HepG2 (cell line): ENCODE data around the gene SGK1. TPM values are rescaled to one million over a fixed set of nuclear protein-coding genes. Genes with fewer than 3 reads are reported as not detected.
A peak's percentile ranks its signal among the peaks of the same experiment; 100 is the strongest.

Source experiments
- ATAC-seq: fragments of 200-7000 bp; cut with Tn5 transposase; 3 replicates; pipeline ENCODE4 v1.9.1; 2020; ENCODE audit warnings: mild to moderate bottlenecking, moderate library complexity
- BruUV-seq: library from RNA; stranded (reverse); fragments of 400-500 nt; replicated peaks from 2 replicates; lab custom pipeline; 2021; lab: Mats Ljungman, UMichigan
- CTCF ChIA-PET: fragments of 300-600 bp; formaldehyde crosslinking; extraction: SDS; loops from one replicate; lab custom pipeline; 2021; ENCODE audit warnings: low total read pairs, inconsistent platforms, low intra/inter-chr PET ratio; lab: Yijun Ruan, JAX
- POLR2A ChIA-PET: fragments of 350-600 bp; sonication (Branson Sonifier 250); formaldehyde crosslinking; loops from one replicate; lab custom pipeline; 2020; ENCODE audit warnings: antibody characterized with exemption, inconsistent platforms; lab: Yijun Ruan, JAX
- DNase-seq: peaks from one replicate; pipeline ENCODE4 v3.0.0-alpha.2; 2015; ENCODE audit warnings: low spot score
- FAIRE-seq: peaks from 3 replicates; lab custom pipeline; 2011; peaks lifted over from hg19 to GRCh38; lab: Jason Lieb, UNC
- H2AFZ ChIP-seq: one replicate; pipeline ENCODE4 v1.6.1; 2011; ENCODE audit warnings: low read length, inconsistent platforms
- H3K27ac ChIP-seq: fragments of 300-600 bp; 3 replicates; pipeline ENCODE4 v1.8.0; 2011; ENCODE audit warnings: mixed run types, mild to moderate bottlenecking, mixed read lengths, low read length, inconsistent platforms; ENCODE audit not compliant: insufficient read depth; ENCODE audit errors: extremely low read length
- H3K27me3 ChIP-seq, 2 experiments: fragments of 200-600 bp in 1 of 2; 2 replicates in 1 of 2; 3 replicates in 1 of 2; pipeline versions ENCODE4 v1.6.0 to v1.8.0; 2011; ENCODE audit warnings: low read length in 2 of 2, mild to moderate bottlenecking in 2 of 2, moderate library complexity in 2 of 2, inconsistent platforms in 1 of 2; ENCODE audit not compliant: insufficient read depth in 2 of 2, control insufficient read depth in 1 of 2
- H3K36me3 ChIP-seq, 2 experiments: fragments of 200-600 bp in 1 of 2; replicated peaks in 1 of 2; 2 replicates in 1 of 2; 3 replicates in 1 of 2; pipeline versions ENCODE4 v1.5.1 to v1.8.0; 2011; ENCODE audit warnings: low read length in 2 of 2, inconsistent platforms in 1 of 2; ENCODE audit not compliant: insufficient read depth in 2 of 2, control insufficient read depth in 1 of 2
- H3K4me1 ChIP-seq: 2 replicates; pipeline ENCODE4 v1.5.1; 2012; ENCODE audit warnings: low read length, inconsistent platforms; ENCODE audit not compliant: insufficient read depth
- H3K4me2 ChIP-seq: 2 replicates; pipeline ENCODE4 v1.6.0; 2011; ENCODE audit warnings: low read depth, low read length, inconsistent platforms
- H3K4me3 ChIP-seq, 3 experiments: fragments of 200-600 bp in 1 of 3; sonication (generic), shearing (Covaris generic) in 1 of 3; replicated peaks in 1 of 3; 2 replicates each; pipeline ENCODE4 v1.5.1; 2011 to 2016; ENCODE audit warnings: low read length in 3 of 3, inconsistent platforms in 2 of 3, low read depth in 2 of 3, mild to moderate bottlenecking in 2 of 3, control low read depth in 1 of 3, mixed read lengths in 1 of 3; ENCODE audit not compliant: insufficient read depth in 1 of 3
- H3K79me2 ChIP-seq: one replicate; pipeline ENCODE4 v1.6.1; 2011; ENCODE audit warnings: low read length, inconsistent platforms; ENCODE audit not compliant: insufficient read depth
- H3K9ac ChIP-seq: 2 replicates; pipeline ENCODE4 v1.6.0; 2011; ENCODE audit warnings: mild to moderate bottlenecking, low read depth, low read length, inconsistent platforms; ENCODE audit not compliant: insufficient read depth
- H3K9me3 ChIP-seq: 2 replicates; pipeline ENCODE4 v1.5.1; 2012; ENCODE audit warnings: mild to moderate bottlenecking, low read length
- H4K20me1 ChIP-seq: 2 replicates; pipeline ENCODE4 v1.6.0; 2011; ENCODE audit warnings: inconsistent platforms, mild to moderate bottlenecking, low read length, moderate library complexity; ENCODE audit not compliant: insufficient read depth
- CEBPB ChIP-seq: IDR thresholded peaks from 2 replicates; pipeline ENCODE4 v1.6.1; 2011; ENCODE audit warnings: low read depth, low read length, improper control_type of control experiment, borderline replicate concordance
- CREBL2 ChIP-seq: sonication (generic); formaldehyde crosslinking; IDR thresholded peaks from 2 replicates; pipeline ENCODE4 v1.8.1; 2023; ENCODE audit warnings: missing genetic modification reagents, mild to moderate bottlenecking, borderline replicate concordance
- FOXK2 ChIP-seq: fragments of 450-650 bp; IDR thresholded peaks from 2 replicates; pipeline ENCODE4 v1.6.1; 2016
- NFKBIZ ChIP-seq: IDR thresholded peaks from 2 replicates; pipeline ENCODE4 v1.6.1; 2018; ENCODE audit warnings: missing genetic modification reagents, missing compliant biosample characterization
- REPIN1 ChIP-seq: sonication (generic); formaldehyde crosslinking; IDR thresholded peaks from 2 replicates; pipeline ENCODE4 v1.8.0; 2022; ENCODE audit warnings: missing genetic modification reagents, low read depth, mild to moderate bottlenecking, borderline replicate concordance
- SIX4 ChIP-seq: sonication (generic); formaldehyde crosslinking; IDR thresholded peaks from 2 replicates; pipeline ENCODE4 v1.4.0; 2020; ENCODE audit warnings: missing genetic modification reagents
- SPEN ChIP-seq: sonication (generic); formaldehyde crosslinking; IDR thresholded peaks from 2 replicates; pipeline ENCODE4 v1.5.1; 2020; ENCODE audit warnings: low read depth, mild to moderate bottlenecking, missing genetic modification reagents
- TARDBP ChIP-seq: sonication (generic); formaldehyde crosslinking; IDR thresholded peaks from 2 replicates; pipeline ENCODE4 v1.8.0; 2022; ENCODE audit warnings: mild to moderate bottlenecking, missing genetic modification reagents
- ZBTB4 ChIP-seq: sonication (generic); formaldehyde crosslinking; IDR thresholded peaks from 2 replicates; pipeline ENCODE4 v1.4.0; 2020; ENCODE audit warnings: missing genetic modification reagents, mild to moderate bottlenecking, borderline replicate concordance
- ZNF282 ChIP-seq: fragments of 450-650 bp; IDR thresholded peaks from 2 replicates; pipeline ENCODE4 v1.6.1; 2018; ENCODE audit not compliant: partially characterized antibody
- ZNF331 ChIP-seq: sonication (generic); formaldehyde crosslinking; IDR thresholded peaks from 2 replicates; pipeline ENCODE4 v1.4.0; 2020; ENCODE audit warnings: missing genetic modification reagents
- ZNF383 ChIP-seq: sonication (generic); formaldehyde crosslinking; IDR thresholded peaks from 2 replicates; pipeline ENCODE4 v1.4.0; 2020; ENCODE audit warnings: missing genetic modification reagents, mild to moderate bottlenecking, borderline replicate concordance
- ZNF691 ChIP-seq: sonication (generic); formaldehyde crosslinking; IDR thresholded peaks from 2 replicates; pipeline ENCODE4 v1.4.0; 2020; ENCODE audit warnings: missing genetic modification reagents, low read depth, mild to moderate bottlenecking, borderline replicate concordance
- ZNF780A ChIP-seq: sonication (generic); formaldehyde crosslinking; IDR thresholded peaks from 2 replicates; pipeline ENCODE4 v1.8.0; 2022; ENCODE audit warnings: mild to moderate bottlenecking, missing genetic modification reagents, moderate library complexity
- ZNF784 ChIP-seq: sonication (generic); formaldehyde crosslinking; IDR thresholded peaks from 2 replicates; pipeline ENCODE4 v1.5.1; 2020; ENCODE audit warnings: missing genetic modification reagents, mild to moderate bottlenecking, borderline replicate concordance
- WGBS: methylation state at CpG from one replicate; pipeline ENCODE4 v1.1.6; 2017; ENCODE audit warnings: low lambda C conversion rate; 5-methylcytosine and 5-hydroxymethylcytosine counted together
- in situ Hi-C: cut with HindIII; loops from 2 replicates; pipeline ENCODE4 v1.10.0; 2017; ENCODE audit warnings: low pct_unique_long_range_greater_than_20kb; ENCODE audit not compliant: extremely low pct_ligation_motif_present
- intact Hi-C: fragments of 100-400 bp; cut with micrococcal nuclease; formaldehyde crosslinking; loops from one replicate; pipeline ENCODE4 v1.10.0; 2022; ENCODE audit not compliant: unreplicated experiment
- polyA plus RNA-seq, 8 experiments: library from polyadenylated mRNA; depleted of rRNA in 3 of 8; stranded (reverse) in 7 of 8; unstranded in 1 of 8; fragments of >200 nt; fragmentation: Illumina TruSeq in 4 of 8; extraction: Trizol in 4 of 8; gene quantifications; 2 replicates each; pipeline versions ENCODE4 v1.2.1 to v1.2.3, GENCODE V29; 2011 to 2016; ENCODE audit warnings: low read depth in 4 of 8, missing spikeins in 1 of 8, mixed read lengths in 1 of 8; ENCODE audit not compliant: insufficient read depth in 1 of 8
- total RNA-seq, 5 experiments: library from RNA; depleted of rRNA; stranded (reverse); fragments of >200 nt; fragmentation: Illumina TruSeq; extraction: Trizol; gene quantifications; 2 replicates each; pipeline ENCODE4 v1.2.3, GENCODE V29; 2016; ENCODE audit warnings: low read depth in 1 of 5

Gene SGK1
- total and polyA plus RNA-seq, 2 of the 13 experiments (the other 11 are each of a cell fraction or from before 2014, with no cell fraction given): 56.1 to 56.2 TPM

GRCh38 chr6:134257516-134257915, 60.4 kb downstream of the SGK1 start:
- Histone ChIP-seq H4K20me1 (no peaks in the 10 kb centered on the region), H3K36me3 (no peaks in the 10 kb centered on the region), H3K79me2 (no peaks in the 10 kb centered on the region), H3K4me2 (no peak overlapping the region), H3K4me1 (peaks cover 42% of the 10 kb centered on the region), H3K27ac (no peak overlapping the region), H3K4me3 (no peak overlapping the region), H3K27me3 (no peaks in the 10 kb centered on the region; a peak in 1 of 5 replicates), H3K9me3 (no peaks in the 10 kb centered on the region), H3K9ac (no peak overlapping the region), H2AFZ (no peak overlapping the region)
- 65% methylated on average over 3 of the region's 3 CpGs for WGBS
- in situ Hi-C loops (no loop called here), intact Hi-C loops (no loop called here)
- BruUV-seq: no TSS peak
- no peak for FAIRE-seq
- TF ChIP-seq SIX4 (CRISPR knock-in tag) (no peak), ZNF331 (no peak), CREBL2 (no peak), ZNF383 (CRISPR knock-in tag) (no peak), ZNF780A (CRISPR knock-in tag) (no peak), CEBPB (no peak), FOXK2 (no peak), NFKBIZ (CRISPR knock-in tag) (no peak), ZNF282 (no peak)
- no peak for DNase-seq
- ChIA-PET CTCF (no interaction called here), POLR2A (no interaction called here)
- ATAC-seq: no peak

- ChIA-PET POLR2A (no interaction called here), CTCF (no interaction called here)
- no peak overlapping the region for H2AFZ ChIP-seq
- no peaks in the 10 kb centered on the region for H4K20me1 ChIP-seq
- ATAC-seq (no peak), DNase-seq (no peak), FAIRE-seq (no peak)
- H3K79me2 ChIP-seq: no peaks in the 10 kb centered on the region
- H3K27me3 ChIP-seq: no peaks in the 10 kb centered on the region; a peak in 1 of 5 replicates
- H3K9me3 ChIP-seq: no peaks in the 10 kb centered on the region
- H3K4me1 ChIP-seq: peaks cover 46% of the 10 kb centered on the region
- no TSS peak for BruUV-seq
- no peak overlapping the region for H3K9ac ChIP-seq
- no peak overlapping the region for H3K4me2 ChIP-seq
- 72% methylated on average over 8 of the region's 8 CpGs for WGBS
- no peak overlapping the region for H3K4me3 ChIP-seq
- no peak overlapping the region for H3K27ac ChIP-seq
- in situ Hi-C loops: no loop called here
- H3K36me3 ChIP-seq: no peaks in the 10 kb centered on the region
- intact Hi-C loops: no loop called here
- peak; percentile 40; the same call in 1 of the 2 replicates for TF ChIP-seq ZBTB4 (CRISPR knock-in tag)
- TF ChIP-seq ZNF784 (CRISPR knock-in tag): no peak
- 0 out of 2 replicates have a peak, but pooled peaks have one; percentile 18 for TF ChIP-seq TARDBP (CRISPR knock-in tag)
- 0 out of 2 replicates have a peak, but pooled peaks have one; percentile 37 for TF ChIP-seq REPIN1 (CRISPR knock-in tag)
- TF ChIP-seq ZNF691 (CRISPR knock-in tag): no peak
- no peak for TF ChIP-seq SPEN (CRISPR knock-in tag)
These were observed 61.0 kb downstream of the SGK1 start for GRCh38 chr6:134256862-134257261.
